Left ventricle myocardium inferior (tissue), 1 donor: ENCODE measurements around the gene TSKU. TPM values are rescaled to one million over a fixed set of nuclear protein-coding genes. Genes with fewer than 3 reads are reported as not detected.

Experiments used
- DNase-seq: peaks from one replicate; pipeline ENCODE4 v3.0.0-alpha.2; 2020
- H3K27ac ChIP-seq: fragments of 200-600 bp; replicated peaks from 2 replicates; pipeline ENCODE4 v1.8.0; 2021
- H3K27me3 ChIP-seq: fragments of 200-600 bp; 2 replicates; pipeline ENCODE4 v1.8.0; 2021; ENCODE audit warnings: low read depth
- H3K36me3 ChIP-seq: fragments of 200-600 bp; 2 replicates; pipeline ENCODE4 v1.8.0; 2021
- H3K4me1 ChIP-seq: fragments of 200-600 bp; 2 replicates; pipeline ENCODE4 v1.8.0; 2021
- H3K4me3 ChIP-seq: fragments of 200-600 bp; 2 replicates; pipeline ENCODE4 v1.8.0; 2021; ENCODE audit warnings: mild to moderate bottlenecking, moderate library complexity
- H3K9me3 ChIP-seq: fragments of 200-600 bp; replicated peaks from 2 replicates; pipeline ENCODE4 v1.8.0; 2021
- CTCF ChIP-seq: fragments of 200-600 bp; IDR thresholded peaks from 2 replicates; pipeline ENCODE4 v1.8.0; 2021; ENCODE audit warnings: antibody characterized with exemption, mild to moderate bottlenecking, borderline replicate concordance
- intact Hi-C: fragments of 100-400 bp; cut with micrococcal nuclease; formaldehyde crosslinking; loops from one replicate; pipeline ENCODE4 v1.11.0; 2022
- total RNA-seq: library from RNA; stranded (reverse); fragmentation: NEBNext Ultra II Directional; extraction: Animal tissue kit (Norgen Biotek cat#: 25700); gene quantifications from one replicate; pipeline ENCODE4 v1.2.1, GENCODE V29; 2021
- donor health status: DM: no; HTN: yes; CAD: no; lungs with severe emphysema.

TSKU gene
- total RNA-seq, 1 donor from 2014 or later: 12.1 TPM

GRCh38 chr11:76736773-76737495 lies 46.2 kb upstream of the TSKU start:
- intact Hi-C loops: no loop called here

GRCh38 chr11:76738618-76739240 lies 44.4 kb upstream of the TSKU start:
- Histone ChIP-seq H3K9me3 (no peaks in the 10 kb centered on the region), H3K36me3 (no peaks in the 10 kb centered on the region), H3K27ac (no peak overlapping the region), H3K4me3 (no peak overlapping the region), H3K27me3 (no peaks in the 10 kb centered on the region), H3K4me1 (peaks cover 28% of the 10 kb centered on the region)
- DNase-seq: no peak
- no peak for TF ChIP-seq CTCF
- intact Hi-C loops: no loop called here

More at GRCh38 chr11:76736773-76737495, 46.2 kb upstream of the TSKU start:
- Histone ChIP-seq H3K9me3 (no peaks in the 10 kb centered on the region), H3K27ac (no peak overlapping the region), H3K4me3 (no peak overlapping the region), H3K36me3 (no peaks in the 10 kb centered on the region), H3K27me3 (no peaks in the 10 kb centered on the region), H3K4me1 (peaks cover 28% of the 10 kb centered on the region)
- no peak for DNase-seq
- no peak for TF ChIP-seq CTCF

DNA sequence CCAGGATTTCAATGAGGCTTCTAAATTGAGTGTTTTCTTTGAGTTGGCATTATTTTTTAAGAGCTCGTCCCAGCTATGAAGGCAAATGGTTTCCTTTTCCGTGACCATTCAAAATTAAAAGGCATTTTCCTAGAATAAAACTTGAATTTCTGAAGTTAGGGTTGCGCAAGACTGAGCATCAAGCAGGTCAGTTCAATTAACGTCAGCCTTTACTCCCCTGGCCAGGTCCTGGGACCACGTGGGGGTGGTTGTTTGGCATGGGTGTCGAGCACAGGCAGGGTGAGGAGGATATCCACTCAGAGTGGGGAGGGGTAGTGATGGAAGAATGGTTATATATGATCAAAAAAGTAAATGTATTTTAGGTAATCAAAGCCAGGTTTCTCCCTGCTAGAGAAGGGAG lies 43.4 kb upstream of the TSKU start:
- TF ChIP-seq CTCF: no peak

GRCh38 chr11:76740772-76741171 lies 42.4 kb upstream of the TSKU start:
- intact Hi-C loops: no loop called here
- H3K27me3 ChIP-seq: no peaks in the 10 kb centered on the region
- no peak overlapping the region for H3K27ac ChIP-seq

More for the DNA sequence above, 43.4 kb upstream of the TSKU start:
- Histone ChIP-seq H3K4me3 (no peak overlapping the region), H3K27me3 (no peaks in the 10 kb centered on the region), H3K27ac (no peak overlapping the region), H3K9me3 (no peaks in the 10 kb centered on the region), H3K36me3 (no peaks in the 10 kb centered on the region), H3K4me1 (peaks cover 25% of the 10 kb centered on the region)
- no peak for DNase-seq
- intact Hi-C loops: no loop called here

DNA sequence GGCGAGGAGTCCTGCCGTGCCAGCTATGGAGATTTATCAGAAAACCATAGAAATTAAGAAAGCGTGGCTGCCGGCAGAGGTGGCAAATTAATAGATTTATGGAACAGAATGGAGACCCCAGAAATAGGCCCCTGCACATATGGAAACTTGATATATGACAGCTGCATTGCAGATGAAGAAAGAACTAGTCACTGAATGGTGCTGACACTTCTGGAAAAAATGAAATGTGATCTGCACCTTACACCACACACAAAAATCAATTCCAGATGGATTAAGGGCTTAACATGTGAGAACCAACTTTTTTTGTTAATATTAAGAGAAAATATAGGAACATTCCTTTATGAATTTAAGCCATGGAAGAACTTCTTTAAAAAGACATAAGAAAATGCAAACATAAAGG lies 40.3 kb upstream of the TSKU start:
- H3K4me3 ChIP-seq: no peak overlapping the region

More at GRCh38 chr11:76740772-76741171, 42.4 kb upstream of the TSKU start:
- Histone ChIP-seq H3K4me1 (peaks cover 28% of the 10 kb centered on the region), H3K4me3 (no peak overlapping the region), H3K36me3 (no peaks in the 10 kb centered on the region), H3K9me3 (no peaks in the 10 kb centered on the region)
- TF ChIP-seq CTCF: no peak
- no peak for DNase-seq

More for the DNA sequence above, 40.3 kb upstream of the TSKU start:
- H3K27me3 ChIP-seq: no peaks in the 10 kb centered on the region
- intact Hi-C loops: no loop called here
- DNase-seq: no peak
- H3K4me1 ChIP-seq: peaks cover 31% of the 10 kb centered on the region
- H3K9me3 ChIP-seq: no peaks in the 10 kb centered on the region
- TF ChIP-seq CTCF: no peak
- no peak overlapping the region for H3K27ac ChIP-seq
- no peaks in the 10 kb centered on the region for H3K36me3 ChIP-seq
